ENCODE measurements around the gene NIPBL.

NIPBL gene

DNA sequence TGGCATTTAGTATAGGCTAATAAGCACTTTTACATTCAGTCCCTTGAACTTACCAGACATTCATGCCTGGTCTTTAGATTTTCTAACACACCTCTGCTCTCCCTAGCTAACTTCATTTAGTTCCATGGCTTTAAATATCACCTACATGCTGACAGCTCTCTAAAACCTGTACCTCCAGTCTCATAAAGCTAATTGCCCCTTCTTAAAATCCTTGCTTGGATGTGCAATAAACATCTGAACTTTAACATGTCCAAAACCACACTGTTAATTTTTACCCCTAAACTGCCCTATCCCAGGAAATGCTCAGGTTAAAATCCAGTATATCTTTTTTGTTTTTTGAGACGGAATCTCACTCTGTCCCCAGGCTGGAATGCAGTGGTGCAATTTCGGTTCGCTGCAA is 232.8 kb downstream of the NIPBL start:
- DNase-seq, result no peak

DNA sequence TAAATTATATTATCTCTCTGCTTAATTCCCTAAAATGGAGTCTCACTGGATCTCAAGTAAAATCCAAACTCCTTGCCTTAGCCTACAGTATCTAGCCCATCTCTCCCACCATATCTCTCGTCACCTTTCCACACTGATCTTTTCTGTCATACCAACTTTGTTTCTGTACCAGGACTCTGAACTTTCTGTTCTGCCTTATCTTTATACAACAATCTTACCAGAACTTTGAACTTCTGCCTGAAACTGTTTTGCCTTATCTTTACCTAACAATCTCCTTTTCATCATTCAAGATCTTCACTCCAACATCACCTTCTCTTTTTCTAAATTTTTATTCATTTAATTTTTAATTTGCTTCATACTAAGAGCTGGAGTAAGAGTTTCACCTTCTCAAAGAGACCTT is 233.6 kb downstream of the NIPBL start:
- DNase-seq, result no peak

GRCh38 chr5:37111426-37112382 is 235.1 kb downstream of the NIPBL start:
- DNase-seq, result no peak

GRCh38 chr5:37112383-37112991 is 235.9 kb downstream of the NIPBL start:
- no peak for DNase-seq
